Loucy (cell line): ENCODE measurements around the gene STC2.

Source experiments
- H2AFZ ChIP-seq: fragments of 200-600 bp; sonication (generic); 2 replicates; pipeline ENCODE4 v1.6.0; 2016; ENCODE audit warnings: antibody characterized with exemption, mild to moderate bottlenecking, low read length, moderate library complexity
- H3F3A ChIP-seq: fragments of 200-600 bp; 2 replicates; pipeline ENCODE4 v1.6.0; 2016; ENCODE audit warnings: antibody characterized with exemption, low read depth, mild to moderate bottlenecking
- H3K27me3 ChIP-seq: fragments of 200-600 bp; sonication (generic); 2 replicates; pipeline ENCODE4 v1.6.1; 2014; ENCODE audit warnings: low read length, mild to moderate bottlenecking; ENCODE audit not compliant: insufficient read depth, poor library complexity, severe bottlenecking
- H3K36me3 ChIP-seq: fragments of 200-600 bp; sonication (generic); 2 replicates; pipeline ENCODE4 v1.6.1; 2016; ENCODE audit warnings: low read length; ENCODE audit not compliant: insufficient read depth
- H3K4me1 ChIP-seq: fragments of 200-600 bp; sonication (generic); 2 replicates; pipeline ENCODE4 v1.5.1; 2014; ENCODE audit warnings: low read length, mild to moderate bottlenecking; ENCODE audit not compliant: insufficient read depth, poor library complexity, severe bottlenecking
- H3K4me2 ChIP-seq: fragments of 200-600 bp; sonication (generic); 2 replicates; pipeline ENCODE4 v1.6.0; 2014; ENCODE audit warnings: antibody characterized with exemption, low read length, low read depth, mild to moderate bottlenecking; ENCODE audit not compliant: poor library complexity, severe bottlenecking
- H3K4me3 ChIP-seq: fragments of 200-600 bp; sonication (generic); 2 replicates; pipeline ENCODE4 v1.5.1; 2014; ENCODE audit warnings: low read length, mild to moderate bottlenecking, mixed read lengths; ENCODE audit not compliant: poor library complexity, severe bottlenecking
- H3K79me2 ChIP-seq: fragments of 200-600 bp; sonication (generic); 2 replicates; pipeline ENCODE4 v1.6.1; 2014; ENCODE audit warnings: low read length; ENCODE audit not compliant: insufficient read depth
- H3K9ac ChIP-seq: fragments of 200-600 bp; sonication (generic); 2 replicates; pipeline ENCODE4 v1.6.0; 2014; ENCODE audit warnings: mild to moderate bottlenecking, low read depth, low read length, moderate library complexity; ENCODE audit not compliant: poor library complexity, severe bottlenecking
- H3K9me2 ChIP-seq: fragments of 200-600 bp; sonication (generic); replicated peaks from 2 replicates; pipeline ENCODE4 v1.6.1; 2016; ENCODE audit warnings: low read depth, low read length, mixed read lengths
- H3K9me3 ChIP-seq: fragments of 200-600 bp; sonication (generic); 2 replicates; pipeline ENCODE4 v1.6.1; 2014; ENCODE audit warnings: mild to moderate bottlenecking, antibody characterized with exemption, low read length, low read depth; ENCODE audit not compliant: insufficient read depth
- H4K20me1 ChIP-seq: fragments of 200-600 bp; sonication (generic); 2 replicates; pipeline ENCODE4 v1.6.0; 2014; ENCODE audit warnings: antibody characterized with exemption, low read length, mild to moderate bottlenecking; ENCODE audit not compliant: insufficient read depth, poor library complexity, severe bottlenecking
- EZH2phosphoT487 ChIP-seq: fragments of 200-600 bp; IDR thresholded peaks from 2 replicates; pipeline ENCODE4 v1.6.1; 2018; ENCODE audit warnings: antibody characterized with exemption, mild to moderate bottlenecking, moderate library complexity, borderline replicate concordance
- TF ChIP-seq, protein P1 (sequence below): fragments of 200-600 bp; sonication (generic); conservative IDR thresholded peaks from 2 replicates; pipeline ENCODE4 v1.5.1; 2014; ENCODE audit warnings: mild to moderate bottlenecking, antibody characterized with exemption, low read length

STC2 gene

DNA sequence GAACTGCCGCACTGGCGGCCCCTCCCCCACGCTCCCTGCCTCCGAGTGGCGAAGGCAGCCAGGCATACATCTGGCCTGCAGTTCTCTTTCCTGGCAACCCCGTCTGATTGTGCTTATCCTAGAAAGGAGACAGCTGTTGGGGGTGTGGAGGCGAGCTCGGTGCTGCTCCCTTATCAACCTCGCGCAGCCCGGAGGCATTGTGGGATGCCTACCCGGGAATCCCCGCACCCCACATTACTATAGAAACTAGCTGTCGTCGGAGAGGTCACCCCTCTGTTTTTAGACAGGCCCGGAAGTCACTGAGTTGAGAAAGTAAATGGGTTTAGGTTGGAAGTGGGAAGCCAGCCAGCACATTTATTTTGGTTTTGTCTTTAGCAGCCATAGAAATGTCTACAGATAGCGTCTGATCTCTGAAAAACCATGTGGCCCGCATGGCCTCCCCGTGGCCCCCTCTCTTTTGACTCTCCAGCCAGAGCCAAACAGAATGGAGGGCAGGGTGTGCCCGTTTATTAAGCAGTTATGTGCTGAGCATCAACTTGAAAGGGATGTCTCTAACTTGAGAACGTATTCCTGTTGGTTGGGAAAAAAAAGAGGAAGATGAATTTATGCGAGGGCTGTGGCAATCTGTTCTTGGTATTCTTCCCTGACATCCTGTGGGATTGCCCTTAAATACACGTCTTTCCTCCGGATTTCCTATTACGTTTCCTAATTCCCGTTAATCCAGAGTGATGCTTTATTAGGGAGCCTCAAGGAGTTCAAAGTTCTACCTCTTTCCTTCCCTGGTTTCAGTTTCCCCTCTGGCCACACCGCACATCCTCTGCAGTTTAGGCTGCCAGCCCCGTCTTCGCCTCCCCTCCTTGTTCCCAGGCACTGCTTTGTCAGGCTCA, 3.9 kb downstream of the STC2 start:
- no peaks in the 10 kb centered on the region for H3K79me2 ChIP-seq
- H3K4me1 ChIP-seq: no peaks in the 10 kb centered on the region
- no peaks in the 10 kb centered on the region for H4K20me1 ChIP-seq
- no peak overlapping the region for H2AFZ ChIP-seq
- no peaks in the 10 kb centered on the region for H3K9me3 ChIP-seq
- H3K27me3 ChIP-seq: no peaks in the 10 kb centered on the region
- H3K9ac ChIP-seq: no peak overlapping the region
- no peak overlapping the region for H3K4me3 ChIP-seq
- H3K9me2 ChIP-seq: no peaks in the 10 kb centered on the region
- H3K36me3 ChIP-seq: no peaks in the 10 kb centered on the region
- no peaks in the 10 kb centered on the region for H3F3A ChIP-seq
- TF ChIP-seq, protein P1, sequence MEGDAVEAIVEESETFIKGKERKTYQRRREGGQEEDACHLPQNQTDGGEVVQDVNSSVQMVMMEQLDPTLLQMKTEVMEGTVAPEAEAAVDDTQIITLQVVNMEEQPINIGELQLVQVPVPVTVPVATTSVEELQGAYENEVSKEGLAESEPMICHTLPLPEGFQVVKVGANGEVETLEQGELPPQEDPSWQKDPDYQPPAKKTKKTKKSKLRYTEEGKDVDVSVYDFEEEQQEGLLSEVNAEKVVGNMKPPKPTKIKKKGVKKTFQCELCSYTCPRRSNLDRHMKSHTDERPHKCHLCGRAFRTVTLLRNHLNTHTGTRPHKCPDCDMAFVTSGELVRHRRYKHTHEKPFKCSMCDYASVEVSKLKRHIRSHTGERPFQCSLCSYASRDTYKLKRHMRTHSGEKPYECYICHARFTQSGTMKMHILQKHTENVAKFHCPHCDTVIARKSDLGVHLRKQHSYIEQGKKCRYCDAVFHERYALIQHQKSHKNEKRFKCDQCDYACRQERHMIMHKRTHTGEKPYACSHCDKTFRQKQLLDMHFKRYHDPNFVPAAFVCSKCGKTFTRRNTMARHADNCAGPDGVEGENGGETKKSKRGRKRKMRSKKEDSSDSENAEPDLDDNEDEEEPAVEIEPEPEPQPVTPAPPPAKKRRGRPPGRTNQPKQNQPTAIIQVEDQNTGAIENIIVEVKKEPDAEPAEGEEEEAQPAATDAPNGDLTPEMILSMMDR: no peak
- TF ChIP-seq EZH2phosphoT487: no peak
- no peak overlapping the region for H3K4me2 ChIP-seq

DNA sequence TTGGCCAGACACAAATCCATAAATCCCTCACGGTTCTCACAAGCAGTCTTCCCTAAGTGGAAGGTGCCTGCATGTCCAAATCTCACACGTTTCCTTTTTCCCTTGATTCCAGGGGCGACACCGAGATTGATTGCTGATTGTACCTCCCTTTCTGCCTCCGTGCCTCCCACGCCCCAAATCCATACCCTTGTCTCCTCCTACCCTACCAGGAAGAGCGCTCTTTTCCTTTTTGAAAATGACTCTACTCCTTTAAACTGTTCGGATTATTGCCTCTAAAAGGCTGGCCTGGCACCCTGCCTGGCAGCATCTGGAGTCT, 4.5 kb downstream of the STC2 start:
- no peak overlapping the region for H3K9ac ChIP-seq
- H3K4me3 ChIP-seq: no peak overlapping the region
- H3K36me3 ChIP-seq: no peaks in the 10 kb centered on the region
- H3F3A ChIP-seq: no peaks in the 10 kb centered on the region
- no peaks in the 10 kb centered on the region for H3K79me2 ChIP-seq
- no peaks in the 10 kb centered on the region for H3K9me3 ChIP-seq
- H3K4me1 ChIP-seq: no peaks in the 10 kb centered on the region
- no peak overlapping the region for H3K4me2 ChIP-seq
- no peaks in the 10 kb centered on the region for H3K9me2 ChIP-seq
- H3K27me3 ChIP-seq: no peaks in the 10 kb centered on the region
- H2AFZ ChIP-seq: no peak overlapping the region
- TF ChIP-seq, protein P1: no peak
- no peak for TF ChIP-seq EZH2phosphoT487
- H4K20me1 ChIP-seq: no peaks in the 10 kb centered on the region

DNA sequence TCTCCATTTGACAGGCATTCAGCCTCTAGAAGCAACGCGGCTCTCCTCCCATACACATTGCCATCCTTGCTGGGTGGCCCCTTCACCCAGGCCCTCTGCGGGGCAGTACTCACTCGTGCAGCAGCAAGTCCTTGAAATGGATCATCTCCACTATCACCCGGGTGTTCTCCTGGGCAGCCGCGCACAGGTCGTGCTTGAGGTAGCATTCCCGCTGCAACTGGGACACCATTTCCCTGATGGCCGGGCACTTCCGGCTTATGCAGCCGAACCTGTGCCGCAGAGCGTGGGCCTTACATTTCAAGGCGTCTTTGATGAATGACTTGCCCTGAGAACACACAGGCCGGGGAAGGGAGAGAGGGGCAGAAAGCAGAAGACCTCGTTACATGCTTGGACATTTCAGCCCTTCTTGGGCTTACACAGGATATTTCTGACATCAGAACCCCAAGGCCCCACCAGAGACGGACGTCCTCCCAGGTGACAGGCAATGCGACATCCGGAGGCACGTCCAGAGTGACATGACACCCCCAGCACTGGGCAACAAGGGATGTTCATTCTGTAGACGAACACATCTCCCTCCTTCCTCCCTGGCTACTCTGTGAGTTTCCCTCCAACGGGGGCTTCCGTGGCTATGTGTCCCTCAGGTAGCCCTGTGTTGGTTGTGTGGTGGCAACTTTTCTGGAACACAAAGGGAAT, 5.0 kb downstream of the STC2 start:
- Histone ChIP-seq H3K4me2 (no peak overlapping the region), H3K4me1 (no peaks in the 10 kb centered on the region), H3K79me2 (no peaks in the 10 kb centered on the region), H2AFZ (no peak overlapping the region), H3K9ac (no peak overlapping the region), H3K9me3 (no peaks in the 10 kb centered on the region), H3K27me3 (no peaks in the 10 kb centered on the region), H3K9me2 (no peaks in the 10 kb centered on the region), H3F3A (no peaks in the 10 kb centered on the region), H4K20me1 (no peaks in the 10 kb centered on the region), H3K36me3 (no peaks in the 10 kb centered on the region), H3K4me3 (no peak overlapping the region)
- TF ChIP-seq EZH2phosphoT487: no peak
- TF ChIP-seq, protein P1: no peak
